GM15510 (cell line): ENCODE measurements around the gene RALGDS.

Experiments
- POLR2A ChIP-seq: IDR thresholded peaks from 3 replicates; pipeline ENCODE4 v1.6.1; 2011; ENCODE audit warnings: borderline replicate concordance; ENCODE audit not compliant: insufficient read length; ENCODE audit errors: extremely low read depth

The RALGDS gene

DNA sequence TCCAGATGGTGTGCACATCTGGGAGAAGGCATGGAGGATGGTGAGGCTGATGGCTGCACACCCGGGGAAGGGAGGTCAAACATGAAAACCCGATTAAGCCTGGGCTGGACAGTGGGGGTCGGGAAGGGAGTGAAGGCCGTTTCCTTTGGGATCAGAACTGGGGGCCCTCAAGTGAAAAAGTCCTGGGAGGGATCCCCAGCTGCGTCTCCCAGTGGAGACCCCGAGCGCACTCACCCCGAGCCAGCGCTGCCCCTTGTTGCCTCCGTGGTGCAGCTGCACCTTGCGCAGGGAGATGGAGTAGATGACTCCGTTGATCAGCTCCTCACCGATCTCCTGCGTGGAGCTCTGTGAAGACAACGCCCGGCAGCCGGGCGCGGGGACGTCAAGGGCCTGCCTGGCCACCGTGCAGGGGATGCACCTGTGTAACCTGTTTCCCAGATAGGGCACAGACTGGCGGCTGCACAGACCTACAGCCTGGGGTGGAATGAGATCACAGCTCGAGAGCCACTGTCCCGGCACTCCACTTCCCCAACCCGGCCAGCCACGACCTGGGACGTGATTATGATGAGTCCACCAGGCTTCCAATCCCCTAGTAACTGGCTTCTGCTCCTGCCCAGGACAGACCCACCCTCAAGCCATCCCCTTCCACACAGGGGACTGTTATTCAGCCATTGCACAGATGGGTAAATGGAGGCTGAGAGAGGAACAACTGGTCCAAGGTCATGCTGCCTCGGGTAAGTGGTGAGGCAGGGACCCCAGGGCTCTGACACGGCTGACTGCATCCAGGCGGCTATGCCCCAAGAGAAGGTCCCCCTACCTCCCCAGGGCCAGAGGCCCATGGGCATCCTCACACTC is 9.0 kb downstream of the RALGDS start:
- no peak for TF ChIP-seq POLR2A

DNA sequence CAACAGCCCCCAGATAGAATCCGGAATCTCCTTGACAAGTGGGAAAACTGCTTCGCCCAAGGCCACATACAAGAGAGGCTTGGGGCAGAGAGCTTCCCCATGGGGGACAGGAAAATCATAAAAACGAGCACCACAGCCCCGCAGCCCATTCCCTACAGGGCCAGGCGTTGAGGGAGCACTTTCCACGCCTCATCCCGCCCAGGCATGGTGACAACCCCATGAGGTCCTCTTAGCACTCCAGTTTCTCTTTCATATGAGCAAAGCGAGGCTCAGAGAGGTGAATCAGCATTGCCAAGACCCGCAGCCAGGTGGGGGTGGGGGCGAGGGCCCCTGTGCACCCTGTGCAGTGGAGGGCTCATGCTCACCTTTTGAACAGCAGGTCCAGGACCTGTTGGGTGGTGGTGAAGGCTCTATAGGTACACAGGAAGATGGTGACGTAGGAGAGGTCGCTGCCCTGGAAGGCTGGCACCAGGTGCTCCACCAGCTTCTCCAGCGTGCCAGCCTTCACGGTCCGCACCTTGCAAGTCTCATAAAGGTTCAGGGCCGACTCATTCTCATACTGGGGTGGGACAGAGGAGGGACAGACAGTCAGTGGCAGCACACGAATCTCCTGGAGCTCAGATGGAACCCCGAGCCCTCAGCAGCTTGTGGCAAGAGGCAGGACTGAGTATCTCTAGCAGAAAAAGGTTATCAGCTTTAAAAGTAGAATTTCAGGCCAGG is 10.9 kb downstream of the RALGDS start:
- no peak for TF ChIP-seq POLR2A

GRCh38 chr9:133108794-133109641 is 12.0 kb downstream of the RALGDS start:
- TF ChIP-seq POLR2A = no peak

DNA sequence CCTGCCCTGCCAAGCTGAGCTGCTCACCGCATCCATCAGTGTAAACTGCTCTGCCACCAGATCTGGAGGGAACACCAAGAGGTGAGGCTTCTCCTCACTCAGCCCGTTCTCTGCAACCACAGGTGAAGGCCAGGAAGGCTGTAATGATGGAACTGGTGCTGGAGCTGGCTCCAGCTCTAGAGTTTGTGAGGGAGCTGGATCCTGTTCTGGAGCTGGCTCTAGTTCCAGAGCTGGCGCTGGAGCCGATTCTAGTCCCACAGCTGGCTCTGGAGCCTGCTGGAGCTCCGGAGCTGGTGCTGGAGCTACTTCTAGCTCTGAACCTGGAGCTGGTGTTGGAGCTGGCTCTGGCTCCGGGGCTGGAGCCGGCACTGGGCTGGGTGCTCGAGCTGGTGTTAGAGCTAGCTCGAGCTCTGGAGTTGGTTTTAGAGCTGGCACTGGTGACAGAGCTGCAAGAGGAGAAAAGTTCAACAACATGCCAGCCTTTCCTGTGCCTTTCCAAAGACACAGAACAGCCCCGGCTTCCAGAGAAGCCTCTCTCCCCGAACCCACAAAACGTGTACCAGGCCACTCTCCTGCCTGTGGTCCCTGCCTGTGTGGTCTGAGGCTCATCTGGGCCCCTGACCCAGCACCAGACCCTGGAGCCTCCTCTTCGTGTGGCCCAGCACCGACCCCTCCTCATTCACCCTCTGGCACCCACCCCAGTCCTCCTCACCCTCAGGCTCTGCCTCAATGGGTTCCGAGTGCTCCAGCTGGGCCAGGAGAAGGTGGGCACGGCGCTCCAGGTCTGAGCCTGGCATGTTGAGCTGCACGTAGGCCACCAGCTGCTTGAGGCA is 12.9 kb downstream of the RALGDS start:
- TF ChIP-seq POLR2A = no peak

- no peak for TF ChIP-seq POLR2A
Measured at GRCh38 chr9:133107245-133107722, 13.8 kb downstream of the RALGDS start.

- TF ChIP-seq POLR2A = no peak
Measured at GRCh38 chr9:133106511-133107244, 14.4 kb downstream of the RALGDS start.

GRCh38 chr9:133105461-133105770 is 15.6 kb downstream of the RALGDS start:
- TF ChIP-seq POLR2A = no peak

- TF ChIP-seq POLR2A = no peak
Measured at GRCh38 chr9:133104718-133105460, 16.2 kb downstream of the RALGDS start.

DNA sequence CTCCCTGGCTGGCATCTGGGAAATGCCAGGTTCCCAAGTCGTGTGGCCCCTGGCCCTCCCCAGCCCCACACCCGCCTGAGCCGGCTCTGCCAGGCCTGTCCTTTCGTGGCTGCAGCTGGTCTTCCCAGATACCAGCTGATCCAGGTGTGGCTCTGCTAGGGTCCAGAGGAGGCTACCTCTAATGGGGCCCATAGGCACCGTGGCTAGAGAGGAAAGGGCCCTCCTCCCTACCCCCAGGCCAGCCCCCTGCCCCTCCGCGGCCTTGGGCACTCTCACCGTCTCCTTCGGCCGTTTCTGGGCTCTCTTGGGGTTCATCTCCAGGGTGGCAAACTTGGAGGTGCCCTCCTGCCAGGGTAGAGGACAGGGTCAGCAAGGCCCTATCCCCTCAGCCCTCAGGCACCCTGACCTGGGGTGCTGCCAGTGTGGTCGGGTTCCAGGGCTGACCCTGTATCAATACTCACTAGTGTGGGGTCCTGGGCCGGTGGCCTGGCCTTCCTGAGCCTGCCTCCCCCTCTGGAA is 17.0 kb downstream of the RALGDS start:
- TF ChIP-seq POLR2A = no peak

DNA sequence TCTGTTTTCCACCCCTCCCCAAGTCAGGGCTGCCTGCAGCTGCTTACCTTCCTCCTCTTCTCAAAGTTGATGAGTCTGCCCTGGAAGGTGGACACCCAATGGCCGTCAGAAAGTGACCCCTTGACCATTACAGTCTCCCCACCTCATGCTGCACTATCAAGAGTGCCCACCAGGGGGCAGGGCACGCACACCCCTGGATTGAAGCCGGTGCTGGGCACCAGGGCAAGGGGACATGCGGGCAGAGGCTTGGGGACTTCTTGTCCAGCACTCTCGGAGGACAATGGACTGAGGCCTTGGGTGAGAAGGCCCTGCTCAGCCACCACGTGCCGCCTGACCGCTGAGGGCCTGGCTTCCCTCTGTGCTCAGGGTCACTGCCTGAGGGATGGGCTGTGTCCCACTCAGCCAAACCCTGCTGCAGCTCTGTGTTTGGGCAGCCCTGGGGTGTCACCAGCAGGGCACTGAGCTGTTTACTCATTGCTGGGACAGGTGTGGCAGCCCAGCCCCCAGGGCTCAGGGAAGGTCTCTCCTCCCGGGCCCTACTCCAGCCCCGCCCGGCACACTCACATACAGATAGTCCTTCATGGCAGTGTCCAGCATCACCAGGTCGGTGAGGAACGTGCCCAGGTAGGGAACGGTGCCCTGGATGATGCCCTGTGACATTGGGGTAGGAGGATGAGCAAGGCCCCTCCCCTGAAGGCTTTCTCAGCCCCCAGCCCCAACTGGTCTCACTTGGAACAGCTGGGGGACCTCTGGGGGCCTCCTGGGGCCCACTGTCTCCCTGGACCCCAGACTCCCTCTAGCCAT is 17.7 kb downstream of the RALGDS start:
- no peak for TF ChIP-seq POLR2A

- no peak for TF ChIP-seq POLR2A
Measured at GRCh38 chr9:133102190-133103021, 18.6 kb downstream of the RALGDS start.
